Measurements from ENCODE around the gene CCNJ. TPM values are rescaled to one million over a fixed set of nuclear protein-coding genes. Genes with fewer than 3 reads are reported as not detected.

The CCNJ gene
- total and polyA plus RNA-seq, 2 of the 13 experiments (the other 11 are each of a cell fraction or from before 2014, with no cell fraction given) = 14.1 to 21.5 TPM

GRCh38 chr10:96022739-96023138 lies 20.6 kb upstream of the CCNJ start:
- intact Hi-C loops (cut with micrococcal nuclease; ENCODE audit: unreplicated experiment) (no loop called here), in situ Hi-C loops (cut with HindIII; ENCODE audit: extremely low pct_ligation_motif_present, low pct_unique_long_range_greater_than_20kb) (no loop called here)
- Histone ChIP-seq H3K9me3 (ENCODE audit: low read length) (no peaks in the 10 kb centered on the region), H3K4me1 (ENCODE audit: insufficient read depth, low read length) (no peaks in the 10 kb centered on the region), H4K20me1 (ENCODE audit: insufficient read depth, low read length) (no peaks in the 10 kb centered on the region), H3K36me3 (replicated peaks in 1 of 2; ENCODE audit: control insufficient read depth in 1 of 2, insufficient read depth in 2 of 2, low read length in 2 of 2) (no peaks in the 10 kb centered on the region), H3K79me2 (ENCODE audit: insufficient read depth, low read length) (no peaks in the 10 kb centered on the region), H2AFZ (ENCODE audit: low read length) (no peak overlapping the region), H3K27ac (ENCODE audit: extremely low read length, insufficient read depth, low read length) (no peak overlapping the region), H3K4me2 (ENCODE audit: low read depth, low read length) (no peak overlapping the region), H3K9ac (ENCODE audit: insufficient read depth, low read depth, low read length) (no peak overlapping the region), H3K4me3 (replicated peaks in 1 of 3; ENCODE audit: insufficient read depth in 1 of 3, low read depth in 2 of 3, low read length in 3 of 3) (no peak overlapping the region), H3K27me3 (ENCODE audit: control insufficient read depth in 1 of 2, insufficient read depth in 2 of 2, low read length in 2 of 2) (no peaks in the 10 kb centered on the region)
- no TSS peak for BruUV-seq (replicated peaks)
- ATAC-seq = no peak
- CTCF ChIA-PET (ENCODE audit: low intra/inter-chr PET ratio, low total read pairs) = no interaction called here
- no peak for DNase-seq (ENCODE audit: low spot score)
- 56% methylated on average over 2 of the region's 2 CpGs for WGBS (ENCODE audit: low lambda C conversion rate)
- POLR2A ChIA-PET = no interaction called here
- no peak for TF ChIP-seq ISX (CRISPR knock-in tag; conservative IDR thresholded peaks at IDR 0.05)
- no peak for FAIRE-seq

GRCh38 chr10:96023168-96023567 lies 20.2 kb upstream of the CCNJ start:
- Histone ChIP-seq H4K20me1 (ENCODE audit: insufficient read depth, low read length) (no peaks in the 10 kb centered on the region), H3K9ac (ENCODE audit: insufficient read depth, low read depth, low read length) (no peak overlapping the region), H3K79me2 (ENCODE audit: insufficient read depth, low read length) (no peaks in the 10 kb centered on the region), H3K4me1 (ENCODE audit: insufficient read depth, low read length) (no peaks in the 10 kb centered on the region), H3K4me3 (replicated peaks in 1 of 3; ENCODE audit: insufficient read depth in 1 of 3, low read depth in 2 of 3, low read length in 3 of 3) (no peak overlapping the region), H3K27ac (ENCODE audit: extremely low read length, insufficient read depth, low read length) (no peak overlapping the region), H3K9me3 (ENCODE audit: low read length) (no peaks in the 10 kb centered on the region), H2AFZ (ENCODE audit: low read length) (no peak overlapping the region), H3K27me3 (ENCODE audit: control insufficient read depth in 1 of 2, insufficient read depth in 2 of 2, low read length in 2 of 2) (no peaks in the 10 kb centered on the region), H3K4me2 (ENCODE audit: low read depth, low read length) (no peak overlapping the region), H3K36me3 (replicated peaks in 1 of 2; ENCODE audit: control insufficient read depth in 1 of 2, insufficient read depth in 2 of 2, low read length in 2 of 2) (no peaks in the 10 kb centered on the region)
- FAIRE-seq (no peak), ATAC-seq (no peak), DNase-seq (ENCODE audit: low spot score) (no peak)
- intact Hi-C loops (cut with micrococcal nuclease; ENCODE audit: unreplicated experiment) = no loop called here
- BruUV-seq (replicated peaks) = no TSS peak
- ChIA-PET POLR2A (no interaction called here), CTCF (ENCODE audit: low intra/inter-chr PET ratio, low total read pairs) (no interaction called here)
- no peak for TF ChIP-seq NR2F2 (IDR thresholded peaks at IDR 0.05; ENCODE audit: borderline replicate concordance, low read depth)
- no peak for TF ChIP-seq ZNF263 (CRISPR knock-in tag; IDR thresholded peaks at IDR 0.05)
- TF ChIP-seq ZNF552 (CRISPR knock-in tag; IDR thresholded peaks at IDR 0.05; ENCODE audit: borderline replicate concordance) = no peak
- no peak for TF ChIP-seq ZBTB3 (CRISPR knock-in tag; IDR thresholded peaks at IDR 0.05; ENCODE audit: borderline replicate concordance, low read depth)
- no peak for TF ChIP-seq JUN (CRISPR knock-in tag; IDR thresholded peaks at IDR 0.05)
- no peak for TF ChIP-seq RBM39 (IDR thresholded peaks at IDR 0.05; ENCODE audit: low read depth, low read length, poor library complexity, severe bottlenecking)
- no peak for TF ChIP-seq TFAP4 (IDR thresholded peaks at IDR 0.05; ENCODE audit: borderline replicate concordance, low read depth)
- TF ChIP-seq ZNF124 (CRISPR knock-in tag; IDR thresholded peaks at IDR 0.05) = no peak
- TF ChIP-seq TRIM24 (CRISPR knock-in tag; IDR thresholded peaks at IDR 0.05) = no peak
- TF ChIP-seq SKIL (CRISPR knock-in tag; IDR thresholded peaks at IDR 0.05; ENCODE audit: borderline replicate concordance) = no peak
- in situ Hi-C loops (cut with HindIII; ENCODE audit: extremely low pct_ligation_motif_present, low pct_unique_long_range_greater_than_20kb) = no loop called here

All from HepG2 (cell line).